ENCODE measurements around the gene RNH1. TPM values are rescaled to one million over a fixed set of nuclear protein-coding genes. Genes with fewer than 3 reads are reported as not detected.

The RNH1 gene
- total RNA-seq, 1 donor from 2014 or later, result 169 TPM

DNA sequence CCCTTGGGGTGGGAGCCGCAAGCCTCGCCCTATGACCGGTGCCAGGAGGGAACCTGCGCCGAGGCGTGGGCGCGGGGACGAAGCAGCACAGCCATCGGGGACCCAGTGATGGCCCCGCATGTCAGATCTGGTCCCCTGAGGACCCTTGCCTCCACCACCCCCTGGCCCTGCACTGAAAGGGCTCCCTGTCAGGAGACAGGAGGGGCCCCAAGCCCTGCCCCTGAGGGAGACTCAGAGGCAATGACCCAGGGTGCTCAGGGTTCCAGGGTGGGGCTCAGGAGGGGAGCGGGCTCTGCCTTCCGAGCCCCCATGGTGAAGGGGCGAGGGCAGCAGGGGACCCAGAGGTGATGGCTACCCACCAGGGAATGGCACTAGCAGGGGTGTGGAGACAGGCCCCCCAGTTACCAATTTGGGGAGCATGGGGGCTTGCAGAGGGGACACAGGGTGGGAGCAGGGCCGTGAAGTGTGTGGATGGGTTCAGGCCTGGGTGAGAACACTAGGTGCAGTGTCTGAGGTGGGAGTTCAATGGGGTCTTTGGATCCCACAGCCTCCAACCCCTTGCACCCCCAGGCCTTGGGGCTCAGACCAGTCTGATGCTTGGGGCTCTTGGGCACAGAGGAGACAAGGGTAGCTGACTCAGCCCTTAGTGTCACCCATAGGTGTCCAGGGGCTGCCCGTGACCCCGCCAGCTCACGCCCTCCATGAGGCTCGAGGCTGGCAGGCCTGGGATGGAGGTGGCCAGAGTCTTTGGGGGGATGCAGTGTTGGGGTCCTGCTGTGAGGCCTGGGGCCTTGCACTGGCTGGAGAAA is 30.8 kb upstream of the RNH1 start:
- no peak for DNase-seq (ENCODE audit: low read depth in 2 of 2)

GRCh38 chr11:536841-537621 is 30.0 kb upstream of the RNH1 start, which contains the start of gene LRRC56:
LRRC56 (plus strand) TSS chr11:537527; CDS start chr11:540685, 3,158 bp downstream.
- peak; percentile 67 to 81 for DNase-seq (ENCODE audit: low read depth in 2 of 2)

DNA sequence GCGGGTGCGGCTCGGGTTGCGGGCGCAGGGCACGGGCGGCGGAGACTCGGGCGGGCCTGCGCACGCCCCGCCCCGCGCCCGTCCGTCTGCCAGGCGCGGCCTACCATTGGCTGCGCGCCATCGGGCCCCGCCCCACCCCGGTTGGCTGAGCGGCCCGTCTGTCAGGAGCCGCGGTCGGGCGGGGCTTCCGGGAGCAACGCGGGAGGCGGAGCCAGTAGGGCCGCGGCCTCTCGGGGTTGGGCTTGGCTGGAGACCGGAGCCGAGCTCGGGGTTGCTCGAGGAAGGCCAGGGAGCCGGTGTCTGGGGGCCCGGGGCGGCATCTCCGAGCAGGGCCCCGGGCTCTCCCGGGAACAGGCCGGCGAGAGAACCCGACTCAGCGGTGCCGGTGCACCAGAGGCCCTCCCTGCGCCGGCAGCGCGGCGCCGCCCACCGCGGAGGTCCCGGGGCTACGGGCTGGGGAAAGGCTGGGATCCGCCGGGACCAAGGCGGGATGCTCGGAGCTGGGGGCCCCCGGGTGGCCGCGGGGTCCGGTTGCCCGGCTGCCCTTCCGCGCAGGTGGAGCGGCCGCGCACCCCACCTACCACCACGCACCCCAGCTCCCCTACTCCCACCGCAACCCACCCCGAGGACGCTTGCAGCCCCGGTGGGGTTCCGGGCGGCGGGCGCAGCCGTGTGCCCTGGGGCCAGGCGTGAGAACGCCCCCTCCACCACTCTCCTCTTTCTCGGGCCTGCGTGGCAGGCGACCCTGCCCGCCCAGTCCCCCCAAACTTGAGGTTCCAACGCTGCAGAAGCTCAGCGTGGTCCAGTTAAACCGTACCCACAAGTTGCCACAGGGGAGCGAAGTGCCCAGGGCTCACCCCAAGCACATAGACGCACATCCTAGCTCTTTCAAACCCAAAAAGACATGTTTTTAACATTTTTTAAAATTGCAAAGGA is 28.7 kb upstream of the RNH1 start, which contains the start of gene HRAS:
TSS of gene HRAS (minus strand) at position 58 of the 936 bp plus-strand sequence.
- DNase-seq (ENCODE audit: low read depth in 2 of 2), result peak; percentile 96 to 97

- DNase-seq (ENCODE audit: low read depth in 2 of 2), result no peak
These were observed 28.1 kb upstream of the RNH1 start for GRCh38 chr11:535210-535518.

DNA sequence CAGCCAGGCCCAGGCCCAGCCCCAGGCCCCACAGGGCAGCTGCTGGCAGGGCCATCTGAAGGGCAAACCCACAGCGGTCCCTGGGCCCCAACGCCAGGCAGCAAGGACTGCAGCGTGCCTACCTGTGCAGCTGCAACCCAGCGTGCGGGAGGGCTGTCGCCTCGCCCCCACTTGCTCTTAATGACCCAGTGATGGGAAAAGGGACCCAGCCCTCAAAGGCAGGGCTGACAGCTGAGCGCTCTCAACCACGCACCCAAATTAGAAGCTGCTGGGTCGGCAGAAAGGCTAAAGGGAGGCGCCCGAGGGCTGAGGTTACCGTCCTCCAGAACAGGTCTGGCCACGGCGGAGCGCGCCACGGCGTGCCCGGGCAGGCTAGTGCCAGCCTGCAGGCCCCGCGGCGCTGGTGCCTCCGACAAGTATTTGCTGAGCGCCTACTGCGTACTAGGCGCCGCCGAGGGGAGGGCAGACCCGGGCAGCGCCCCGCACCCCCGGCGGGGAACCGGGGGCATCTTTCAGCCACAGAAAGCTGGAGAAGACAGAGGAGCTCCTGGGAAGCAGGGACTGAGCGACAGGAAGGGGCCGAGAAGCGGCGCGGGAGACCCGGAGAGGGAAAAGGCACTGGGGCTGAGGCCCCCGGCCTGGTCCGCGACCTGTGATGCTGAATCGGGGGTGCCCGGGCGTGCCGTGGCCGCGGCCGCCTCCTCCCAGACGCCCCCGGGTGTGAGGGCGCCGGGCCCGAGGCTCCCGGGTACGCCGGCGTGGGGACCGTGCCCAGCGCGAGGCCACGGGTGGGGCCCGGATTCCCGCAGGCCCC is 27.6 kb upstream of the RNH1 start:
- DNase-seq (ENCODE audit: low read depth in 2 of 2), result peak; percentile 46 to 47

DNA sequence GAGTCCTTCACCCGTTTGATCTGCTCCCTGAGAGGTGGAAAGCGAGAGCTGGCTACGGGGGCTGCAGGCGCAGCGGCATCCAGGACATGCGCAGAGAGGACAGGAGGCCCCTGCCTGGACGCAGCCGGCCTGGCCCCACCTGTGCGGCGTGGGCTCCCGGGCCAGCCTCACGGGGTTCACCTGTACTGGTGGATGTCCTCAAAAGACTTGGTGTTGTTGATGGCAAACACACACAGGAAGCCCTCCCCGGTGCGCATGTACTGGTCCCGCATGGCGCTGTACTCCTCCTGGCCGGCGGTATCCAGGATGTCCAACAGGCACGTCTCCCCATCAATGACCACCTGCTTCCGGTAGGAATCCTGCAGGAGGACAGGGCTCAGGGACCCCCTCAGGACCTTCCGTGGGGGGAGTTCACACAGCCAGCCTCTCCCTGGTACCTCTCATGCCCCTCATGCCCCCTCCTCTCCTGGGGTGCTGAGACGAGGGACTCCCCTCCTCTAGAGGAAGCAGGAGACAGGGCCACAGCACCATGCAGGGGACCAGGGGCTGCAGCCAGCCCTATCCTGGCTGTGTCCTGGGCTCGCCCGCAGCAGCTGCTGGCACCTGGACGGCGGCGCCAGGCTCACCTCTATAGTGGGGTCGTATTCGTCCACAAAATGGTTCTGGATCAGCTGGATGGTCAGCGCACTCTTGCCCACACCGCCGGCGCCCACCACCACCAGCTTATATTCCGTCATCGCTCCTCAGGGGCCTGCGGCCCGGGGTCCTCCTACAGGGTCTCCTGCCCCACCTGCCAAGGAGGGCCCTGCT is 26.7 kb upstream of the RNH1 start:
- DNase-seq (ENCODE audit: low read depth in 2 of 2), result no peak

DNA sequence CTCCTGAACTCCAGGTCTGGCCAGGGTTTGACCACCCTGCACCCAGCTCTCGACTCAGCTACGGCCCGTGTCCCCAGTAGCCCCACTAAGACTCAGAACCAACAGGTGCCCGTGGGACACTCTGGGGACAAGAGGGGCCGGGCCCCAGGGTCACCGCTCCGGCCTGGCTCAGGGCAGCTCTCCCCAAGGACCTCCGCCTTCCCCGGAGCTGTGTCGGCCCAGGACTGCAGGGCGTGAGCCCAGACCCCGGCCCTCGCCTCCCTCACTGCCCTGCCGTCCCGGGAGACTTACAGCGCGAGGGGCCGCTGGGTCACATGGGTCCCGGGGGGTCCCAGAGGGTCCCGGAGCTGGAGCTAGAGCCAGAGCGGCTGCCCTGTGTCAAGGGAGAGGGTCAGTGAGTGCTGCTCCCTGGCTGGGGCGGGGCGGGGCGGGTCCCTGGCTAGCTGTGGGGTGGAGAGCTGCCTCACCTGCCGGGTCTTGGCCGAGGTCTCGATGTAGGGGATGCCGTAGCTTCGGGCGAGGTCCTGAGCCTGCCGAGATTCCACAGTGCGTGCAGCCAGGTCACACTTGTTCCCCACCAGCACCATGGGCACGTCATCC is 26.0 kb upstream of the RNH1 start:
- no peak for DNase-seq (ENCODE audit: low read depth in 2 of 2)

- DNase-seq (ENCODE audit: low read depth in 2 of 2), result no peak
These were observed 25.5 kb upstream of the RNH1 start for GRCh38 chr11:532527-532985.

DNA sequence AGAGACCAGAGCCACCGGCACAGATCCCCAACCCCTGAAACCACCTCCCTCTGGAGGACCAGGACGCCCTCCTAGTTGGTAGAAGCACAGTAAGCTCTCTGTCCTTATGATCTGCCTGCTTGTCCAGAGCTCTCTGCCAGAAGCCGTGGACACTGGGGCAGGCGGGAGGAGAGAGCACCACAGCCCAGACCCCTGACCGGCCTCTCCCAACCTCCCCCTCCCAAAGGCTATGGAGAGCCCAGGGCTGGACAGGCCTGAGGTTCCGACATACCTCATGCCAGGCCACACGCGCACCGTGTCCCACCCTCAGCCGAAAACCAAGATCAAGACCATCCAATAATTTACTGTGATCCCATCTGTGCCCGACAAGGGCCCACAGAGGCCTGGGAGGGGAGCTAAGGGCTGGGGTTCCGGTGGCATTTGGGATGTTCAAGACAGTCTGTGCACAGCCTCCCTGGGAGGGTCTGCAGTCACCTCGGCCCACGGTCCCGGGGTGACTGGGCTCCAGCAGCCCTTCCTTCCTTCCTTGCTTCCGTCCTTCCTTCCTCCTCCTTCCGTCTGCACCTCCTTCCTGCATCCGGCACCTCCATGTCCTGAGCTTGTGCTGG is 25.0 kb upstream of the RNH1 start:
- DNase-seq (ENCODE audit: low read depth in 2 of 2), result no peak

DNA sequence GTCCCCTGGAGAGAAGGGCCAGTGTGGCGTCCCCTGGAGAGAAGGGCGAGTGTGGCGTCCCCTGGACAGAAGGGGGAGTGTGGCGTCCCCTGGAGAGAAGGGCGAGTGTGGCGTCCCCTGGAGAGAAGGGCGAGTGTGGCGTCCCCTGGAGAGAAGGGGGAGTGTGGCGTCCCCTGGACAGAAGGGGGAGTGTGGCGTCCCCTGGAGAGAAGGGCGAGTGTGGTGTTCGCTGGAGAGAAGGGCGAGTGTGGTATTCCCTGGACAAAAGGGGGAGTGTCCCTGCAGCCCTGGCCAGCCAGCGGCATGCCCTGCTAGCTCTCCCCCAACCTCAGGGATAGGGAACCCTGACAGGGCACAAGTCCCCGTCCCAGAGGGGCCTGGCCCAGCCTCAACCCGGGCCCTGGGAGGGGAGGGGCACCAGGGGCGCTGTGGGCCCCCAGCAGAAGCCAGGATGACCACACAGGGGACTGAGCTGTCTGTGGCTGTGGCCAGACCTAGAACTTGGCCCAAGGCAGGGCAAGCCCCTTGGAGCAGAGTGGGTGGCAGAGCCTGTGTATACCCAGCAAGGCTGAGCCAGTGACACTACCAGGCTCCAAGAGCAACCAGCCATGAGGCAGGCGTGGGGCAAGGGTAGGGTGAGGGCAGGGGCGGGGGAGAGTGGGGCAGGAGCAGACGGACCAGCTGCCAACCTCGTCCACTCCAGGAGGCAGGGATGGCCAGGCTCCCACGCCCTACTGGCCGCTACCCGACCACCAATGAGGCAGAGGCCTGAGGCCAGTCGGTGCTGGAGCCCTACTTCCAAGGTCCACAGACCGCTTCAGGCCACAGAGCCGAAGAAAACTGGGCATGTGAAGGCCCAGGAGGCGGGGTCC is 24.2 kb upstream of the RNH1 start:
- DNase-seq (ENCODE audit: low read depth in 2 of 2), result no peak

- peak in 1 of 2 donors; percentile 0 for DNase-seq (ENCODE audit: low read depth in 2 of 2)
These were observed 22.8 kb upstream of the RNH1 start for GRCh38 chr11:529728-530411.

DNA sequence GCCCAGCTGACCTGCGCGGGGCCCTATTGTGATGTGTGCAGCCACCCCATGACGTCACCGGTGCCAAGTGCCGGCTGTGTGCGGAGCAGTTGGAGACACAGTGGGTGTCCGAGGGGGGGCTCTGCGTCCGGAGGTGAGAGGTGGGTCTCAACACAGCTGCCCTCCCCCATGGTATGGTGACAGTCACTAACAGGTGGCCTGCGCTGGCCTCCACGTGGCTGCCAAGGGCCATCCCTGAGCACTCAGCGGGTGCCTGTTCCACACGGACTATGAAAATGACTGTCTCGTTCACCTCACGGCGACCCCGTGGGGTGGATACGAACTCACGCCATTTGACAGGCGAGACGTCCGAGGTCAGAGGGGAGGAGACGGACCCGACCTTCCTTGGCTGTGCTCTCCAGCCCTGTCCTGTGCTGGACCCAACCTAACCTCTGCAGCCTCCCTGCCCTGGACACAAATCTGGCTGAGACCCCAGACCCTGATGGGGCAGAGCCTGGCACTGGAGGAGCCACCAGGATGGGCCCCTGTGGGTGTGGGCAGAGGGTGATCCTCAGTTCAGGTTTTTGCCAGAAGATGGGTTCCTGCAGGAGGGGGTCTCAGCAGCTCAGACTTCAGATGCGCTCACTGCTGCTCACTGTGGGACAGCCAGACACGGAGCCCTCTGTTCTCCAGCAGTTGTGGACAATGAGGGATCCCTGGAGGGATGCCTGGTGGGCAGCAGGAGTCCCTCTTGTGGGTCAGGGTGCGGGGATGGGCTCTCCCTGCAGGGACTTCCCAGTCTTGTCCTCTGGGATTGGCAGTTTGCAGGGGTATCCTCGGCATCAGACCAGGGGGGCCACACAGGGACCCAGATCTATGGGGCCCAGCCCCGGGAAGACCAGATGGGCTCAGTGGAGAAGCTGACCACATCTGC is 22.0 kb upstream of the RNH1 start:
- peak in 1 of 2 donors; percentile 0 for DNase-seq (ENCODE audit: low read depth in 2 of 2)

GRCh38 chr11:528166-528814 is 21.2 kb upstream of the RNH1 start:
- DNase-seq (ENCODE audit: low read depth in 2 of 2), result peak in 1 of 2 donors; percentile 1

DNA sequence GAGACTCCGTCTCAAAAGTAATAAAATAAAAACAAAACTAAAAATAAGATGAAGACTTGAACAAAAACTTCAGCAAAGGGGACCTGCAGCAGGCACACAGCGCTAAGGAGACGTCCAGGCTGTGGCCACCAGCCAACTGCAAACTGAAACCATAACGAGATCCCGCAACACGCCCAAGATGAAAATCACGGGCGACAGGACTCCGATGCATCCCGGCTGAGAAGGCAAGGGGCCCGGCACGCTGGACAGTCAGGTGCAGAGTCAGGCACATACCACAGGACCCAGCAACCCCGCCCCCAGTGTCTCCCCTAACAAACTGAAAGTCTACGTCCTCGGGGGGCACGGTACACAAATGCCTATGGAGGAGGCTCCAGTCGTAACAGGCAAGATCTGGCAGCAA is 19.1 kb upstream of the RNH1 start:
- DNase-seq (ENCODE audit: low read depth in 2 of 2), result no peak

DNA sequence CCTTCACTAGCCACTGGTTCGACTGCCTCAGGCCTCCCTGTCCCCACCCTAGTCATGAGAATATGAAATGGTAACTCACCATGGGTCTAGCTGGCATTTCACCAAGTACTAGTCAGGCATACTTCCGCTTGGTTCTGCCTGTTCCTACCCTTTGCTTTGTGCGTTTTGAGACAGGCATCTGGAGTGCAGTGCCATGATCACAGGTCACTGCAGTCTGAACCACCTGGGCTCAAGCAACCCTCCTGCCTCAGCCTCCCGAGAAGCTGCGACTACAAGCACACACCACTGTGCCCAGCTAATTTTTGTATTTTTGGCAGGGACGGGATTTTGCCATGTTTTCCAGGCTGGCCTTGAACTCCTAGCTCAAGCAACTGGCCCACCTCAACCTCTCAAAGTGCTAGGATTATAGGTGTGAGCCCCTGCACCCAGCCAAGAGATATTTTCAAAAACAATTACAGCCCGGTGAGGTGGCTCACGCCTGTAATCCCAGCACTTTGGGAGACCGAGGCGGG is 14.2 kb upstream of the RNH1 start:
- no peak for DNase-seq (ENCODE audit: low read depth in 2 of 2)

All from lung microvascular endothelial cell (primary cell).